Measurements from ENCODE around the gene DNAJB4. TPM values are rescaled to one million over a fixed set of nuclear protein-coding genes. Genes with fewer than 3 reads are reported as not detected.

DNAJB4 gene
- 11.4 TPM for polyA plus RNA-seq (2013, experiment 1 of 2)
- 13.6 TPM for polyA plus RNA-seq (2013, experiment 2 of 2)

- H3K4me1 ChIP-seq (ENCODE audit: insufficient read depth, low read length), result peaks cover 31% of the 10 kb centered on the region
- H3K27ac ChIP-seq (ENCODE audit: low read depth, low read length), result peak within 1 kb of the TSS; percentile 90
- H3K27me3 ChIP-seq (ENCODE audit: insufficient read depth, low read length), result no peaks in the 10 kb centered on the region
- WGBS, result 19% methylated on average over 11 of the region's 12 CpGs
- peak within 1 kb of the TSS; percentile 55 for H3K4me3 ChIP-seq (ENCODE audit: low read length)
- no peaks in the 10 kb centered on the region for H3K36me3 ChIP-seq (ENCODE audit: insufficient read depth, low read length)
- peak within 1 kb of the TSS; percentile 93 for H3K9ac ChIP-seq (ENCODE audit: low read depth, low read length)
- H3K9me3 ChIP-seq (ENCODE audit: insufficient read depth, low read depth, low read length), result no peaks in the 10 kb centered on the region
Measured at GRCh38 chr1:78004719-78005447, at the start of gene DNAJB4. Gene DNAJB4 (plus strand): TSS chr1:78004939. CDS start chr1:78005111, 172 bp downstream.

DNA sequence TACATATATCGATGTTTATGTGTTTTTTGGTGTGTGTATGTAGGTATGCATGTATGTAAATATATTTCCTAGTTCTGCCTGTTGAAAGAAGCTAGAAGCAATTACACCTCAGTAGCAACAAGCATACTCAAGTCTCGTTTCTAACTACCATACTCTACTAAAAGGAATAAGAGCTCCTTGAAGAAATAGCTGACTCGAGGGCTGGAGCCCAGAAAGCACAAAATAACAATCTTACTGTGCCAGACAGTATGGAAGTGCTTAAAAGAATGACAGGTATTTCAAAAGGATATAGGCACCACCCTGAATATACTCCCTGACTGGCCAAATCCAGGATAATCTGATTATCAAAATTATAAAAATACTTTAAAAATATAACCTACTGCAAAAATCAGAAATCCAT is 49.0 kb upstream of the DNAJB4 start:
- Histone ChIP-seq H3K27ac (ENCODE audit: low read depth, low read length) (no peak overlapping the region), H3K4me1 (ENCODE audit: insufficient read depth, low read length) (no peaks in the 10 kb centered on the region), H3K9me3 (ENCODE audit: insufficient read depth, low read depth, low read length) (no peaks in the 10 kb centered on the region), H3K4me3 (ENCODE audit: low read length) (no peak overlapping the region), H3K36me3 (ENCODE audit: insufficient read depth, low read length) (peaks cover 100% of the 10 kb centered on the region), H3K9ac (ENCODE audit: low read depth, low read length) (no peak overlapping the region), H3K27me3 (ENCODE audit: insufficient read depth, low read length) (no peaks in the 10 kb centered on the region)
- 91% methylated on average over 3 of the region's 3 CpGs for WGBS

- no peak overlapping the region for H3K9ac ChIP-seq (ENCODE audit: low read depth, low read length)
- no peak overlapping the region for H3K4me3 ChIP-seq (ENCODE audit: low read length)
- 100% methylated on average over 2 of the region's 3 CpGs for WGBS
- no peaks in the 10 kb centered on the region for H3K27me3 ChIP-seq (ENCODE audit: insufficient read depth, low read length)
- peaks cover 100% of the 10 kb centered on the region for H3K36me3 ChIP-seq (ENCODE audit: insufficient read depth, low read length)
- no peaks in the 10 kb centered on the region for H3K9me3 ChIP-seq (ENCODE audit: insufficient read depth, low read depth, low read length)
- no peak overlapping the region for H3K27ac ChIP-seq (ENCODE audit: low read depth, low read length)
- H3K4me1 ChIP-seq (ENCODE audit: insufficient read depth, low read length), result no peaks in the 10 kb centered on the region
Measured at GRCh38 chr1:77956464-77956863, 48.3 kb upstream of the DNAJB4 start.

DNA sequence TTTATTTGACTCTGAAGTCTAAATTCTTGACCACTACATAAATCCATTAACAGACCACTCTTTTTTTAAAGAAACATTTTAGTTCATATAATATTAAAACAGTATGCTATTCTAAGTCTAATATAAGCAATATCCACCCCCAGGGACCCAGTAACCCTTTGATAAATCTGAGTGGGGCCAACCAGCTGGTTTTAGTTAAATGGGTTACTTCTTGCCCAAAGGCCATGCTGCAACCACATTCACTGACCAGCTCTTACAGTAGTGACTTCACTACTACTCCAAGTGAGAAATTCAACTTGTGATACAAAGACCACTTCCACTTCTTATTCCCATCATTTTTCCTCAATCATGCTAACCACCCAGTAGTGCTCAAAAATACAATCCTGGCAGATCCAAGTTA is 46.3 kb upstream of the DNAJB4 start:
- Histone ChIP-seq H3K9ac (ENCODE audit: low read depth, low read length) (no peak overlapping the region), H3K4me3 (ENCODE audit: low read length) (no peak overlapping the region), H3K9me3 (ENCODE audit: insufficient read depth, low read depth, low read length) (no peaks in the 10 kb centered on the region), H3K27ac (ENCODE audit: low read depth, low read length) (no peak overlapping the region), H3K27me3 (ENCODE audit: insufficient read depth, low read length) (no peaks in the 10 kb centered on the region), H3K36me3 (ENCODE audit: insufficient read depth, low read length) (peaks cover 100% of the 10 kb centered on the region), H3K4me1 (ENCODE audit: insufficient read depth, low read length) (no peaks in the 10 kb centered on the region)

DNA sequence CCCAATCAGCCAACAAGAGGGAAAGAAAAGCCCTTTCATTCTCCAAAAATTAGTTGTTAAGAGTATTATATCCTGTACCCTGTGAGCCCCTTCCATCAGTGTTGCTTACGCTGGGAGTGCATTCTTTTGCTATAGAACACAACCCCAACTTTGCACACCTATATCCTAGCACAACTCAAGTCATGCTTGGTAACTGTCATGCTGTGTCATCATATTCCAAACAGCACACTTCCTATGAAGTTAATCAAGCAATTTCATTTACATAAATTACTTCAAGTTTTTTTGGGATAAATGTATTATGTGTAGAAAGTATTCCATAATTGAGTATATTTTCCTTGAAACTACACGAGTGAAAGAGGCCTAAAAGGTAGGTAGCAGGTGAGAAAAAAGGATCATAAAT is 45.9 kb upstream of the DNAJB4 start:
- Histone ChIP-seq H3K27ac (ENCODE audit: low read depth, low read length) (no peak overlapping the region), H3K9me3 (ENCODE audit: insufficient read depth, low read depth, low read length) (no peaks in the 10 kb centered on the region), H3K4me3 (ENCODE audit: low read length) (no peak overlapping the region), H3K36me3 (ENCODE audit: insufficient read depth, low read length) (peaks cover 100% of the 10 kb centered on the region), H3K4me1 (ENCODE audit: insufficient read depth, low read length) (no peaks in the 10 kb centered on the region), H3K27me3 (ENCODE audit: insufficient read depth, low read length) (no peaks in the 10 kb centered on the region), H3K9ac (ENCODE audit: low read depth, low read length) (no peak overlapping the region)
- 91% methylated on average over 2 of the region's 2 CpGs for WGBS

DNA sequence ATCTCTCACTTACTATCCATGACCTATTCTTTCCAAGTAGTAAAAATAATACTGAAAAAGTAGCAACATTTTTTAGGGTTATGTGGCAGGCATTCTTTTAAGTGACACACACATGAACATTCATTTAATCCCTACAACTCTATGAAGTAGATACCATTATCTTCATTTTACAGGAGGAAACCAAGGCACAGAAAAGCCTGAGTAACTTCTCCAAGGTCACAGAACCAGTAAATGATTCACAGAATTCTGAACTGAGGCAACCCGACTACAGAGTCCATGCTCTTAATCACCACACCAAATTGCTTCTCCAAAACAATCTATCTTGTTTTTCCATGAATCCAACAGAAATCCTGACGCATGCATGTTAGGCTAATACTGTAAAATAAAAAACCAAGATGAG is 43.3 kb upstream of the DNAJB4 start:
- Histone ChIP-seq H3K27me3 (ENCODE audit: insufficient read depth, low read length) (no peaks in the 10 kb centered on the region), H3K27ac (ENCODE audit: low read depth, low read length) (no peak overlapping the region), H3K4me3 (ENCODE audit: low read length) (no peak overlapping the region), H3K9ac (ENCODE audit: low read depth, low read length) (no peak overlapping the region), H3K36me3 (ENCODE audit: insufficient read depth, low read length) (peaks cover 100% of the 10 kb centered on the region), H3K9me3 (ENCODE audit: insufficient read depth, low read depth, low read length) (no peaks in the 10 kb centered on the region), H3K4me1 (ENCODE audit: insufficient read depth, low read length) (no peaks in the 10 kb centered on the region)
- 94% methylated on average over 2 of the region's 2 CpGs for WGBS

DNA sequence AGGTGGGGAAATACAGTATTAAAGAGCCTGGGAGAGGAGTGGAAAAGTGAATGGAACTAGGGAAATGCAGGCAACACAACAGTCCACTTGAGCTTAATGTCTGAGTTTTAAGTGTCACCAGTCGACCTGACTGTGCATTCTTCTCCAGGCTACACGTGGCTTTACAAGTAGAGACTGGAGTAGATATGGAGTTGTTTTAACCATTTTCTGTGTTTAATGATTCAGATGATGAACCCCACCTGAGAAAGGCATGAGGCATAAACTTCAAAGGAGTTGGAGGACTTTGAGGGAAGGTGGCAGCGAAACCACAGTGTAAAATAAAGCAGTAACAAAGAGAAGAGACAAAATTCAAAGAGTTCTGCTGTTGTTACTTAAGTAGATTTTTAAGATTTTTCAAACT is 38.4 kb upstream of the DNAJB4 start:
- H3K36me3 ChIP-seq (ENCODE audit: insufficient read depth, low read length), result peaks cover 100% of the 10 kb centered on the region
- 0 out of 2 replicates have a peak, but pooled peaks cover 4% of the 10 kb centered on the region for H3K4me1 ChIP-seq (ENCODE audit: insufficient read depth, low read length)
- H3K9ac ChIP-seq (ENCODE audit: low read depth, low read length), result no peak overlapping the region
- WGBS, result 93% methylated on average over 3 of the region's 3 CpGs
- H3K27me3 ChIP-seq (ENCODE audit: insufficient read depth, low read length), result no peaks in the 10 kb centered on the region
- no peaks in the 10 kb centered on the region for H3K9me3 ChIP-seq (ENCODE audit: insufficient read depth, low read depth, low read length)
- H3K27ac ChIP-seq (ENCODE audit: low read depth, low read length), result no peak overlapping the region
- H3K4me3 ChIP-seq (ENCODE audit: low read length), result no peak overlapping the region

DNA sequence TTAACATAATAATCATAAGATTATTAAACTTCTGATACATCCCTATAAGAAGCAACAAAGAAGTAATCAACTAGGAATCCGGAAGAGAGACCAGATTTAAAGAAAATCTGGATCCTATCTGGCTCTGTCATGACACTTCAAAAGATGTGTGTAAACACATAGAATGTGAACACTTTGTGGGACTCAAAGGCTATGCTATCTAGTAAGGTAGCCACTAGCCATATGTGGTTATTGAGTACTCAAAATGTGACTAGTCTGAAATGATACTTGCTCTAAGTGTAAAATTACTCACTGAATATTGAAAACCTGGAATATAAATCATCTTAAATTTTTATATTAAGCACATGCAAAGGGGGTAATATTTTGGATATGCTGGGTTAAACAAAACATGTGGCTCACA is 34.5 kb upstream of the DNAJB4 start:
- Histone ChIP-seq H3K4me3 (ENCODE audit: low read length) (no peak overlapping the region), H3K9me3 (ENCODE audit: insufficient read depth, low read depth, low read length) (no peaks in the 10 kb centered on the region), H3K36me3 (ENCODE audit: insufficient read depth, low read length) (peaks cover 77% of the 10 kb centered on the region), H3K27ac (ENCODE audit: low read depth, low read length) (no peak overlapping the region), H3K4me1 (ENCODE audit: insufficient read depth, low read length) (peaks cover 15% of the 10 kb centered on the region), H3K27me3 (ENCODE audit: insufficient read depth, low read length) (no peaks in the 10 kb centered on the region), H3K9ac (ENCODE audit: low read depth, low read length) (no peak overlapping the region)
- 95% methylated on average over 1 of the region's 1 CpG for whole genome bisulfite sequencing

- Histone ChIP-seq H3K36me3 (ENCODE audit: insufficient read depth, low read length) (peaks cover 76% of the 10 kb centered on the region), H3K27me3 (ENCODE audit: insufficient read depth, low read length) (no peaks in the 10 kb centered on the region), H3K9me3 (ENCODE audit: insufficient read depth, low read depth, low read length) (no peaks in the 10 kb centered on the region), H3K4me3 (ENCODE audit: low read length) (0 out of 2 replicates have a peak overlapping the region, but pooled peaks have one; percentile 1), H3K4me1 (ENCODE audit: insufficient read depth, low read length) (peaks cover 33% of the 10 kb centered on the region), H3K27ac (ENCODE audit: low read depth, low read length) (peak overlapping the region; percentile 5; the same call in 1 of the 2 replicates), H3K9ac (ENCODE audit: low read depth, low read length) (no peak overlapping the region)
- 33% methylated on average over 3 of the region's 3 CpGs for WGBS
Measured at GRCh38 chr1:77972080-77972479, 32.7 kb upstream of the DNAJB4 start.

DNA sequence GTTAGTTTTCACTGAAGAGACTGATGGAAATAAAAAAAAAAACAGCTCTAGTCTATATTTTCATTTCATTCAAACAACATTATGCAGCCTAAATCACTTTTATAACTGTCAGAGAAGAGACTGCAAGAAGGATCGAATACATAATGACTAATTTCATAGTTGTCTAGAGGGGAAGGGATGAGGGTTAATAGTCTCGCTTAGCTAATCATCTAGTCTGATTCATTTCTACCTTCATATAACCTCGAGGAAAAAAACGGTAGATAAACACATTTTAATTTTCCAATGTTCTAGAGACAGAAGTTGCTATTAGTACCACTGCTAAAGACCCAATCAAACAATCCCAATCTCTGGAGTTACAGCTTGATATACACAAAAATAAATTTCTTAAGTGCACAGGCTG is 29.4 kb upstream of the DNAJB4 start:
- 91% methylated on average over 3 of the region's 4 CpGs for WGBS
- Histone ChIP-seq H3K9me3 (ENCODE audit: insufficient read depth, low read depth, low read length) (no peaks in the 10 kb centered on the region), H3K27me3 (ENCODE audit: insufficient read depth, low read length) (no peaks in the 10 kb centered on the region), H3K4me3 (ENCODE audit: low read length) (peak overlapping the region; percentile 89), H3K27ac (ENCODE audit: low read depth, low read length) (no peak overlapping the region), H3K4me1 (ENCODE audit: insufficient read depth, low read length) (peaks cover 29% of the 10 kb centered on the region), H3K9ac (ENCODE audit: low read depth, low read length) (0 out of 2 replicates have a peak overlapping the region, but pooled peaks have one; percentile 21), H3K36me3 (ENCODE audit: insufficient read depth, low read length) (peaks cover 48% of the 10 kb centered on the region)

DNA sequence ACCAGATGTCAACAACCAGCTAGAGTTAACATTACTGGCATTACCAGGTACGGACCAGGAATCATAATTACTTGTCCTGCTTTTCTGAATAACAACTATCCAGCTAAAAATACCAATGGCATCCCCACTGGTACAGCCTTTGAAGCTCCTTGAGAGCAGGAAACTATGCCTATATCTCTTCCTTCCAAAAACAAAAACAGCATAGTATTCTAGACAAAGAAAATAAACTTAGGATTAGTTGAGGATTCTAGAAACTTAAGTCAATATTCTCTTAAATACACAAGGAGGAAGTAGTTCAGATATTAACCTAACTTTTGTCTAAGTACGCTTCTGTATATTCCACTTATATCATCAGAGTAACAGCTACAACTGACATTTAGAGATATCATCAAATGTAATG is 28.8 kb upstream of the DNAJB4 start:
- peak overlapping the region; percentile 89 for H3K4me3 ChIP-seq (ENCODE audit: low read length)
- 0 out of 2 replicates have a peak overlapping the region, but pooled peaks have one; percentile 21 for H3K9ac ChIP-seq (ENCODE audit: low read depth, low read length)
- peaks cover 33% of the 10 kb centered on the region for H3K4me1 ChIP-seq (ENCODE audit: insufficient read depth, low read length)
- H3K27ac ChIP-seq (ENCODE audit: low read depth, low read length), result no peak overlapping the region
- H3K27me3 ChIP-seq (ENCODE audit: insufficient read depth, low read length), result no peaks in the 10 kb centered on the region
- WGBS, result 50% methylated on average over 2 of the region's 2 CpGs
- H3K36me3 ChIP-seq (ENCODE audit: insufficient read depth, low read length), result peaks cover 43% of the 10 kb centered on the region
- no peaks in the 10 kb centered on the region for H3K9me3 ChIP-seq (ENCODE audit: insufficient read depth, low read depth, low read length)
